BE2C (cell line): ENCODE measurements around the gene UGT2A3.

Experiments
- DNase-seq: peaks from one replicate; pipeline ENCODE4 v3.0.0-alpha.2; 2020
- H3K27me3 ChIP-seq: fragments of 250-450 bp; sonication (Bioruptor Pico); 2 replicates; pipeline ENCODE4 v1.5.1; 2020; ENCODE audit warnings: mild to moderate bottlenecking
- H3K36me3 ChIP-seq: fragments of 250-450 bp; sonication (Bioruptor Pico); 2 replicates; pipeline ENCODE4 v1.5.1; 2020; ENCODE audit warnings: mild to moderate bottlenecking
- H3K4me1 ChIP-seq: fragments of 250-450 bp; sonication (Bioruptor Pico); 2 replicates; pipeline ENCODE4 v1.5.1; 2020
- H3K4me3 ChIP-seq: 2 replicates; pipeline ENCODE4 v1.5.1; 2011; ENCODE audit warnings: low read depth, low read length
- H3K9me3 ChIP-seq: fragments of 250-450 bp; sonication (Bioruptor Pico); 2 replicates; pipeline ENCODE4 v1.5.1; 2020
- CTCF ChIP-seq: IDR thresholded peaks from 2 replicates; pipeline ENCODE4 v1.5.1; 2012; ENCODE audit warnings: mild to moderate bottlenecking, low read depth, low read length

Gene UGT2A3

GRCh38 chr4:68951806-68952585 lies 392 bp upstream of the UGT2A3 start:
- no peaks in the 10 kb centered on the region for H3K9me3 ChIP-seq
- H3K4me3 ChIP-seq, result no peak overlapping the region
- TF ChIP-seq CTCF, result no peak
- H3K36me3 ChIP-seq, result no peaks in the 10 kb centered on the region
- DNase-seq, result no peak
- H3K27me3 ChIP-seq, result no peaks in the 10 kb centered on the region
- no peaks in the 10 kb centered on the region for H3K4me1 ChIP-seq

GRCh38 chr4:68950033-68950432 lies 1.6 kb downstream of the UGT2A3 start:
- DNase-seq, result no peak
- Histone ChIP-seq H3K4me1 (no peaks in the 10 kb centered on the region), H3K27me3 (no peaks in the 10 kb centered on the region), H3K4me3 (no peak overlapping the region), H3K36me3 (no peaks in the 10 kb centered on the region), H3K9me3 (no peaks in the 10 kb centered on the region)
- TF ChIP-seq CTCF, result no peak

- Histone ChIP-seq H3K27me3 (no peaks in the 10 kb centered on the region), H3K36me3 (no peaks in the 10 kb centered on the region), H3K4me3 (no peak overlapping the region), H3K4me1 (no peaks in the 10 kb centered on the region), H3K9me3 (no peaks in the 10 kb centered on the region)
- TF ChIP-seq CTCF, result no peak
- no peak for DNase-seq
These were observed 2.6 kb downstream of the UGT2A3 start for GRCh38 chr4:68948985-68949384.

- H3K4me1 ChIP-seq, result no peaks in the 10 kb centered on the region
- no peak for TF ChIP-seq CTCF
- DNase-seq, result no peak
- H3K9me3 ChIP-seq, result no peaks in the 10 kb centered on the region
- H3K27me3 ChIP-seq, result no peaks in the 10 kb centered on the region
- H3K4me3 ChIP-seq, result no peak overlapping the region
- no peaks in the 10 kb centered on the region for H3K36me3 ChIP-seq
These were observed 3.4 kb downstream of the UGT2A3 start for GRCh38 chr4:68948044-68948743.

GRCh38 chr4:68929076-68929737 lies 22.4 kb downstream of the UGT2A3 start:
- Histone ChIP-seq H3K4me1 (no peaks in the 10 kb centered on the region), H3K36me3 (no peaks in the 10 kb centered on the region), H3K9me3 (no peaks in the 10 kb centered on the region), H3K4me3 (no peak overlapping the region), H3K27me3 (no peaks in the 10 kb centered on the region)
- no peak for DNase-seq
- no peak for TF ChIP-seq CTCF
